Ishikawa (cell line): ENCODE data around the gene GYS2.

Experiments
- CEBPB ChIP-seq: IDR thresholded peaks from 2 replicates; pipeline ENCODE4 v1.6.1; 2012
- CREB1 ChIP-seq: IDR thresholded peaks from 2 replicates; pipeline ENCODE4 v1.6.1; 2012; ENCODE audit warnings: low read depth
- EGR1 ChIP-seq: IDR thresholded peaks from 2 replicates; pipeline ENCODE4 v1.6.1; 2012
- EP300 ChIP-seq: IDR thresholded peaks from 2 replicates; pipeline ENCODE4 v1.6.1; 2012; ENCODE audit warnings: borderline replicate concordance
- FOXM1 ChIP-seq: IDR thresholded peaks from 2 replicates; pipeline ENCODE4 v1.6.1; 2012; ENCODE audit warnings: low read depth, borderline replicate concordance
- MAX ChIP-seq: IDR thresholded peaks from 2 replicates; pipeline ENCODE4 v1.6.1; 2012
- NFIC ChIP-seq: IDR thresholded peaks from 2 replicates; pipeline ENCODE4 v1.6.1; 2012
- RAD21 ChIP-seq: IDR thresholded peaks from 2 replicates; pipeline ENCODE4 v1.6.1; 2012; ENCODE audit warnings: low read depth
- TAF1 ChIP-seq: IDR thresholded peaks from 2 replicates; pipeline ENCODE4 v1.6.1; 2012; ENCODE audit warnings: low read depth, mild to moderate bottlenecking
- TCF12 ChIP-seq: IDR thresholded peaks from 2 replicates; pipeline ENCODE4 v1.6.1; 2012; ENCODE audit warnings: low read depth
- TEAD4 ChIP-seq: IDR thresholded peaks from 2 replicates; pipeline ENCODE4 v1.6.1; 2012
- USF1 ChIP-seq: IDR thresholded peaks from 2 replicates; pipeline ENCODE4 v1.6.1; 2012
- YY1 ChIP-seq: IDR thresholded peaks from 2 replicates; pipeline ENCODE4 v1.6.1; 2012; ENCODE audit warnings: low read depth
- ZBTB7A ChIP-seq: IDR thresholded peaks from 2 replicates; pipeline ENCODE4 v1.6.1; 2012; ENCODE audit warnings: low read depth
- TF ChIP-seq, protein P1 (sequence below): IDR thresholded peaks from 2 replicates; pipeline ENCODE4 v1.6.1; 2012; ENCODE audit warnings: low read depth, mild to moderate bottlenecking

Gene GYS2

DNA sequence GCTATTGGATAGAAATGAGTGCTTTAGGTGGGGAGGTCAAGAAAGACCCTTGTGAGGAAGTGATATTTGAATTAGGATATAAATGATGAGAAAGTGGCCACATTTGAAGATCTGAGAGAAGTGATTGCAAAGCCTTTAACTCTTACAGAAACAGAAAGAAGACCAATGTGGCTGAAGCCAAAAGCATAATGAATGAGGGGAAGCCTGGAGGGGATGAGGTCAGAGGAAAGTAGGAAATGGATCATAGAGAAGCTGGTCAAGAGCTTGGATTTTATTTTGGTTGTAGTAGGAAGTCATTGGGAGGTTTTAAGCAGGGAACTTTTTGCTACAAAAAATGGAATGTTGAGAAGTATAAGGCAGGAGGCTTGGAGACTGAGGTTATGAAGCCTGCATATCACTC is 3.5 kb upstream of the GYS2 start:
- TF ChIP-seq TAF1 (no peak), RAD21 (no peak), EP300 (no peak), CREB1 (no peak), YY1 (no peak), MAX (no peak), ZBTB7A (no peak), FOXM1 (no peak), NFIC (no peak), CEBPB (no peak), USF1 (no peak), TEAD4 (no peak), TCF12 (no peak), EGR1 (no peak)
- TF ChIP-seq, protein P1, sequence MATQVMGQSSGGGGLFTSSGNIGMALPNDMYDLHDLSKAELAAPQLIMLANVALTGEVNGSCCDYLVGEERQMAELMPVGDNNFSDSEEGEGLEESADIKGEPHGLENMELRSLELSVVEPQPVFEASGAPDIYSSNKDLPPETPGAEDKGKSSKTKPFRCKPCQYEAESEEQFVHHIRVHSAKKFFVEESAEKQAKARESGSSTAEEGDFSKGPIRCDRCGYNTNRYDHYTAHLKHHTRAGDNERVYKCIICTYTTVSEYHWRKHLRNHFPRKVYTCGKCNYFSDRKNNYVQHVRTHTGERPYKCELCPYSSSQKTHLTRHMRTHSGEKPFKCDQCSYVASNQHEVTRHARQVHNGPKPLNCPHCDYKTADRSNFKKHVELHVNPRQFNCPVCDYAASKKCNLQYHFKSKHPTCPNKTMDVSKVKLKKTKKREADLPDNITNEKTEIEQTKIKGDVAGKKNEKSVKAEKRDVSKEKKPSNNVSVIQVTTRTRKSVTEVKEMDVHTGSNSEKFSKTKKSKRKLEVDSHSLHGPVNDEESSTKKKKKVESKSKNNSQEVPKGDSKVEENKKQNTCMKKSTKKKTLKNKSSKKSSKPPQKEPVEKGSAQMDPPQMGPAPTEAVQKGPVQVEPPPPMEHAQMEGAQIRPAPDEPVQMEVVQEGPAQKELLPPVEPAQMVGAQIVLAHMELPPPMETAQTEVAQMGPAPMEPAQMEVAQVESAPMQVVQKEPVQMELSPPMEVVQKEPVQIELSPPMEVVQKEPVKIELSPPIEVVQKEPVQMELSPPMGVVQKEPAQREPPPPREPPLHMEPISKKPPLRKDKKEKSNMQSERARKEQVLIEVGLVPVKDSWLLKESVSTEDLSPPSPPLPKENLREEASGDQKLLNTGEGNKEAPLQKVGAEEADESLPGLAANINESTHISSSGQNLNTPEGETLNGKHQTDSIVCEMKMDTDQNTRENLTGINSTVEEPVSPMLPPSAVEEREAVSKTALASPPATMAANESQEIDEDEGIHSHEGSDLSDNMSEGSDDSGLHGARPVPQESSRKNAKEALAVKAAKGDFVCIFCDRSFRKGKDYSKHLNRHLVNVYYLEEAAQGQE = no peak

DNA sequence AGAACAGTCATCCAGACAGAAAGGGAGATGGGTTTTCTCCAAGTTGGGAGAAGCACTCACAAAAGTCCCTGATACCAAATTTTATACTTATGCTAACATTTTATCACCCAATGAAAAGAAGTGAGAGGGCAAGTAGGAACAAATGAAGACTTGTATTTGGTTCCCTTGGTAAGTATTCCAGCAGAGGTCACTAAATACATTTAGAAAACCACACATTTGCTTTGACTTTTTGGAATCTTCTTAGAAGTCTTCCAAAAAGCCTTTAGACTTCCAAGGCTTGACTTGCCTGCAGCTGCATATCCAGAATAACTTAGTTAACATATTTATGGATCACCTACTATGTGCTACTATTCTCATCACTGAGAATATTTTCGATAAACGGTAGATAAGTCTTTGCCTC is 3.1 kb upstream of the GYS2 start:
- TF ChIP-seq RAD21 (peak; percentile 35; the same call in 1 of the 2 replicates), MAX (no peak), FOXM1 (no peak)

DNA sequence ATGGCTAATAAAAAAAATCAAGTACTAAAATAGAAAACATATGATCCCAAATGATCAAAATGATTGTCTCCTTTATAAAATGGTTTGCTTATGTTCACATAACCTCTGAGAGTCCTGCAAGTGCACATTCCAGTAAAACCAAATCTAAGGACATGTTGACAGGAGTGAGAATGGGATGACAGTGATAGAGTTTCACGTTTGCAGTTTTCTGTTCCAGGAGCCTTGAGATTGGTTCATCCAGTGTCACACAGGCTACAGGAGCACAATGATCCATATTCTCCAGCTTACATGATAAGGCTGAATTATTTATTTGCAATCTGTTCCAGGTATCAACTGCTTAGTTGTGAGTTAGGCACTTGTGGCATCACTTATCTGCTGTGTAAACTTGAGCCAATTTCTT is 1.5 kb upstream of the GYS2 start:
- no peak for TF ChIP-seq TCF12
- no peak for TF ChIP-seq ZBTB7A
- no peak for TF ChIP-seq TAF1
- no peak for TF ChIP-seq CREB1

- TF ChIP-seq TCF12 = no peak
These were observed 1.9 kb downstream of the GYS2 start for GRCh38 chr12:21602774-21603173.

DNA sequence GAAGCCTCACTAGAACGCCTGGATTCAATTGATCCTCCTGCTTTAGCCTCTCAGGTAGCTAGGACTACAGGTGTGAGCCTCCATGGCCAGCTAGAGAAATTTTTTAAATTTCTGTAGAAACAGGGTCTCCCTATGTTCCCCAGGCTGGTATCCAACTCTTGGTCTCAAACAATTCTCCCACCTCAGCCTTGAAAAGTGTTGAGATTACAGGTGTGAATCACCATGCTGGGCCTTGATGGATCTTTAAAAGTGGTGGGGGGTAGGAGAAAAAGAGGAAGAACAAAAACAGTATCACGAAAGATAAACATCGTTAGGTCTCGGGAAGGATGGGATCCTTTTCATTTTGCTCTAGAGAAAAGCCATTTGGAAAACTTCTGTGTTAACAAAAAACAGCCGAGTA is 4.5 kb downstream of the GYS2 start:
- TF ChIP-seq CREB1 = no peak
- no peak for TF ChIP-seq EP300
- no peak for TF ChIP-seq NFIC
- TF ChIP-seq, protein P1 = no peak
- no peak for TF ChIP-seq FOXM1
- no peak for TF ChIP-seq EGR1
- no peak for TF ChIP-seq ZBTB7A

GRCh38 chr12:21599143-21599999 is 5.3 kb downstream of the GYS2 start:
- TF ChIP-seq EP300 = no peak
- no peak for TF ChIP-seq TAF1
- TF ChIP-seq MAX = no peak
- no peak for TF ChIP-seq EGR1
- TF ChIP-seq CREB1 = no peak
- no peak for TF ChIP-seq TCF12
- TF ChIP-seq, protein P1 = no peak
- no peak for TF ChIP-seq ZBTB7A
- TF ChIP-seq YY1 = no peak
- no peak for TF ChIP-seq CEBPB
- no peak for TF ChIP-seq USF1
- TF ChIP-seq TEAD4 = no peak
- TF ChIP-seq NFIC = no peak
- no peak for TF ChIP-seq FOXM1
- TF ChIP-seq RAD21 = no peak
